HEK293 (cell line): ENCODE data around the gene ZNF79.

Experiments
- CTCF ChIA-PET: fragments of 350-600 bp; formaldehyde crosslinking; extraction: SDS; loops from one replicate; lab custom pipeline; 2021; ENCODE audit warnings: antibody characterized with exemption; lab: Yijun Ruan, JAX
- POLR2A ChIA-PET: fragments of 300-600 bp; formaldehyde crosslinking; extraction: SDS; loops from one replicate; lab custom pipeline; 2020; ENCODE audit warnings: antibody characterized with exemption, inconsistent platforms; lab: Yijun Ruan, JAX
- H3K27ac ChIP-seq: fragments of 200-500 bp; sonication (Bioruptor generic); 2 replicates; pipeline ENCODE4 v1.5.1; 2014; ENCODE audit warnings: low read depth, low read length, control low read depth, inconsistent platforms; ENCODE audit errors: extremely low read depth
- H3K36me3 ChIP-seq, 2 experiments: fragments of 200-500 bp in 1 of 2; sonication (Bioruptor generic) in 1 of 2; 1 replicate in 1 of 2; 2 replicates in 1 of 2; pipeline ENCODE4 v1.5.1; 2014 to 2017; ENCODE audit warnings: inconsistent platforms in 2 of 2, low read length in 2 of 2; ENCODE audit not compliant: control insufficient read depth in 2 of 2, insufficient read depth in 1 of 2
- H3K4me1 ChIP-seq: fragments of 200-500 bp; sonication (Bioruptor generic); 2 replicates; pipeline ENCODE4 v1.5.1; 2014; ENCODE audit warnings: mild to moderate bottlenecking, low read length, inconsistent platforms; ENCODE audit not compliant: control insufficient read depth, insufficient read depth
- H3K4me3 ChIP-seq: 2 replicates; pipeline ENCODE4 v1.5.1; 2011; ENCODE audit warnings: low read depth, mild to moderate bottlenecking, control low read depth, low read length, moderate library complexity
- H3K9me3 ChIP-seq: fragments of 200-500 bp; sonication (Bioruptor generic); 2 replicates; pipeline ENCODE4 v1.5.1; 2014; ENCODE audit warnings: low read depth, low read length, inconsistent platforms; ENCODE audit not compliant: control insufficient read depth, insufficient read depth
- BCL11A ChIP-seq: fragments of 450-650 bp; formaldehyde crosslinking; IDR thresholded peaks from 2 replicates; pipeline ENCODE4 v1.5.1; 2016; ENCODE audit warnings: low read depth, missing biosample characterization, missing genetic modification characterization
- GLI2 ChIP-seq: fragments of 450-650 bp; formaldehyde crosslinking; IDR thresholded peaks from 2 replicates; pipeline ENCODE4; 2017; ENCODE audit warnings: missing biosample characterization, missing genetic modification characterization, low read depth, borderline replicate concordance
- GLIS1 ChIP-seq: fragments of 450-650 bp; formaldehyde crosslinking; IDR thresholded peaks from 2 replicates; pipeline ENCODE4 v1.5.1; 2016; ENCODE audit warnings: missing biosample characterization, missing genetic modification characterization
- KLF10 ChIP-seq: fragments of 450-650 bp; IDR thresholded peaks from 2 replicates; pipeline ENCODE4 v1.5.1; 2018; ENCODE audit warnings: missing biosample characterization, mild to moderate bottlenecking, missing genetic modification characterization
- KLF16 ChIP-seq: fragments of 450-650 bp; formaldehyde crosslinking; IDR thresholded peaks from 2 replicates; pipeline ENCODE4 v1.5.1; 2017; ENCODE audit warnings: missing biosample characterization, missing genetic modification characterization
- KLF9 ChIP-seq: fragments of 450-650 bp; formaldehyde crosslinking; IDR thresholded peaks from 2 replicates; pipeline ENCODE4 v1.5.1; 2016; ENCODE audit warnings: missing biosample characterization, missing genetic modification characterization, low read depth
- MZF1 ChIP-seq: fragments of 450-650 bp; formaldehyde crosslinking; IDR thresholded peaks from 2 replicates; pipeline ENCODE4 v1.5.1; 2017; ENCODE audit warnings: missing biosample characterization, missing genetic modification characterization, borderline replicate concordance
- SP7 ChIP-seq: fragments of 450-650 bp; formaldehyde crosslinking; IDR thresholded peaks from 2 replicates; pipeline ENCODE4 v1.5.1; 2016; ENCODE audit warnings: missing biosample characterization, missing genetic modification characterization
- YY2 ChIP-seq: fragments of 450-650 bp; formaldehyde crosslinking; IDR thresholded peaks from 2 replicates; pipeline ENCODE4 v1.5.1; 2016; ENCODE audit warnings: missing biosample characterization, missing genetic modification characterization
- ZBTB20 ChIP-seq: fragments of 450-650 bp; formaldehyde crosslinking; IDR thresholded peaks from 2 replicates; pipeline ENCODE4 v1.5.1; 2016; ENCODE audit warnings: missing biosample characterization, missing genetic modification characterization
- ZIC2 ChIP-seq: fragments of 450-650 bp; formaldehyde crosslinking; IDR thresholded peaks from 2 replicates; pipeline ENCODE4 v1.5.1; 2016; ENCODE audit warnings: missing biosample characterization, missing genetic modification characterization
- ZNF311 ChIP-seq: fragments of 450-650 bp; formaldehyde crosslinking; IDR thresholded peaks from 2 replicates; pipeline ENCODE4 v1.5.1; 2017; ENCODE audit warnings: missing biosample characterization, missing genetic modification characterization, borderline replicate concordance
- ZNF324 ChIP-seq: fragments of 450-650 bp; formaldehyde crosslinking; IDR thresholded peaks from 2 replicates; pipeline ENCODE4 v1.5.1; 2016; ENCODE audit warnings: missing biosample characterization, missing genetic modification characterization
- ZNF530 ChIP-seq: fragments of 450-650 bp; formaldehyde crosslinking; IDR thresholded peaks from 2 replicates; pipeline ENCODE4 v1.5.1; 2016; ENCODE audit warnings: low read depth, missing biosample characterization, missing genetic modification characterization
- ZNF600 ChIP-seq: fragments of 450-650 bp; formaldehyde crosslinking; IDR thresholded peaks from 2 replicates; pipeline ENCODE4 v1.5.1; 2016; ENCODE audit warnings: missing biosample characterization, missing genetic modification characterization
- TF ChIP-seq, protein P1 (sequence below): fragments of 450-650 bp; formaldehyde crosslinking; IDR thresholded peaks from 2 replicates; pipeline ENCODE4 v1.5.1; 2016; ENCODE audit warnings: missing biosample characterization, missing genetic modification characterization
- TF ChIP-seq, protein P2 (sequence below): fragments of 450-650 bp; formaldehyde crosslinking; IDR thresholded peaks from 2 replicates; pipeline ENCODE4 v1.5.1; 2017; ENCODE audit warnings: missing biosample characterization, missing genetic modification characterization
- TF ChIP-seq, protein P3 (sequence below): fragments of 450-650 bp; formaldehyde crosslinking; IDR thresholded peaks from 2 replicates; pipeline ENCODE4 v1.5.1; 2016; ENCODE audit warnings: missing biosample characterization, missing genetic modification characterization
- TF ChIP-seq, protein P4 (sequence below): fragments of 450-650 bp; formaldehyde crosslinking; IDR thresholded peaks from 2 replicates; pipeline ENCODE4 v1.5.0; 2017; ENCODE audit warnings: missing biosample characterization, missing genetic modification characterization, borderline replicate concordance
- TF ChIP-seq, protein P5 (sequence below): fragments of 450-650 bp; formaldehyde crosslinking; optimal IDR thresholded peaks from 2 replicates; pipeline ENCODE3; 2016; ENCODE audit warnings: missing biosample characterization, mild to moderate bottlenecking, missing genetic modification characterization

The ZNF79 gene

DNA sequence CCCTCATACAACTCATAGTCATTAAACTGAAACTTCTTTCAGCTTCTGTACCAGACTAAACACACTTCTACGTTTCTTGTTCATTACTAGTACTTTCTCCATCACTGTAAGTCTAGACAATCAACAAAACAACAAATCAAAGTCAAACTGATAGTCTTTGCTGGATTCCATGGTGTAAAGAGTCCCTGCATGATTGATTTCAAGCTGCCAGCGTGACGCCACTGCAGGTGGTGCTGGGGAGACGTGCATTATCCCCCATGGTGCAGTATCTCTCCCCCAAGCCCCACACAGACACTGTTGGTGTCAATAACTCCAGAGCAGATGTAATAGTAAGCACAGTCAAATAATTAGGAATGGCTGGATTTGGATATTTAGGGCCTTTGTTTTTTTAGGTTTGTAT is 37.9 kb upstream of the ZNF79 start:
- CTCF ChIA-PET = interaction anchor here (0.6 kb wide), 1 partner anchor 745 kb away, joined by 3 read pairs; no protein-coding TSS in a partner anchor

DNA sequence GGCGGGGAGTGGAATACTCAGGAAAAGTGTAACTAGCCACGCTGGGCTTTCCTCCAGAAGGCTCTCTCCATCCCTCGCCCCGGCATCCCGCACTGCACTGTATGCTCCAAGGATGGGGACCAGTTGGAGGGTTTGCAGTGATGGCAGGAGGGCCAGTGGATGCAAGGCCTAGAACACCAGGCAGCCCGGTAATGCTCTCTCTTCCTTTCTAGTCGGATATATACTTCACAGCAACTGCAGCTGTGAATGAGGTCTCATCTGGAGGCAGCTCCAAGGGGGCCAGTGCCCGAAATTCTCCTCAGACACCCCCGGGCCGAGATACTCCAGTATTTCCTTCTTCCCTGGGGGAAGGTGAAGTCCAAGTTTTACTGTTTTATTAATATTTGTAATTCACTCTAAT is 37.2 kb upstream of the ZNF79 start:
- no peak overlapping the region for H3K4me3 ChIP-seq
- no peak overlapping the region for H3K27ac ChIP-seq
- CTCF ChIA-PET = no interaction called here
- no peaks in the 10 kb centered on the region for H3K9me3 ChIP-seq
- no peak for TF ChIP-seq MZF1 (tag by site-specific recombination)
- no peak for TF ChIP-seq SP7 (tag by site-specific recombination)
- TF ChIP-seq, protein P1, sequence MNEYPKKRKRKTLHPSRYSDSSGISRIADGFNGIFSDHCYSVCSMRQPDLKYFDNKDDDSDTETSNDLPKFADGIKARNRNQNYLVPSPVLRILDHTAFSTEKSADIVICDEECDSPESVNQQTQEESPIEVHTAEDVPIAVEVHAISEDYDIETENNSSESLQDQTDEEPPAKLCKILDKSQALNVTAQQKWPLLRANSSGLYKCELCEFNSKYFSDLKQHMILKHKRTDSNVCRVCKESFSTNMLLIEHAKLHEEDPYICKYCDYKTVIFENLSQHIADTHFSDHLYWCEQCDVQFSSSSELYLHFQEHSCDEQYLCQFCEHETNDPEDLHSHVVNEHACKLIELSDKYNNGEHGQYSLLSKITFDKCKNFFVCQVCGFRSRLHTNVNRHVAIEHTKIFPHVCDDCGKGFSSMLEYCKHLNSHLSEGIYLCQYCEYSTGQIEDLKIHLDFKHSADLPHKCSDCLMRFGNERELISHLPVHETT (tag by site-specific recombination) = no peak
- no peak for TF ChIP-seq GLIS1
- no peak for TF ChIP-seq ZNF600 (tag by site-specific recombination)
- no peak for TF ChIP-seq YY2 (tag by site-specific recombination)
- H3K4me1 ChIP-seq = peaks cover 12% of the 10 kb centered on the region
- POLR2A ChIA-PET = interaction anchor here (0.7 to 1.9 kb wide), 3 partner anchors 9 to 152 kb away, joined by 4 to 50 read pairs (median 4); partner anchors contain the start of gene SLC2A8
- H3K36me3 ChIP-seq = no peaks in the 10 kb centered on the region

More for the DNA sequence above, 37.9 kb upstream of the ZNF79 start:
- H3K36me3 ChIP-seq = no peaks in the 10 kb centered on the region
- POLR2A ChIA-PET = no interaction called here
- H3K4me1 ChIP-seq = peaks cover 12% of the 10 kb centered on the region
- no peak overlapping the region for H3K27ac ChIP-seq
- H3K4me3 ChIP-seq = no peak overlapping the region
- H3K9me3 ChIP-seq = no peaks in the 10 kb centered on the region
- no peak for TF ChIP-seq ZNF324 (tag by site-specific recombination)
- no peak for TF ChIP-seq BCL11A (tag by site-specific recombination)
- TF ChIP-seq ZIC2 (tag by site-specific recombination) = peak; percentile 55
- TF ChIP-seq ZNF311 (tag by site-specific recombination) = no peak
- no peak for TF ChIP-seq ZBTB20 (tag by site-specific recombination)

DNA sequence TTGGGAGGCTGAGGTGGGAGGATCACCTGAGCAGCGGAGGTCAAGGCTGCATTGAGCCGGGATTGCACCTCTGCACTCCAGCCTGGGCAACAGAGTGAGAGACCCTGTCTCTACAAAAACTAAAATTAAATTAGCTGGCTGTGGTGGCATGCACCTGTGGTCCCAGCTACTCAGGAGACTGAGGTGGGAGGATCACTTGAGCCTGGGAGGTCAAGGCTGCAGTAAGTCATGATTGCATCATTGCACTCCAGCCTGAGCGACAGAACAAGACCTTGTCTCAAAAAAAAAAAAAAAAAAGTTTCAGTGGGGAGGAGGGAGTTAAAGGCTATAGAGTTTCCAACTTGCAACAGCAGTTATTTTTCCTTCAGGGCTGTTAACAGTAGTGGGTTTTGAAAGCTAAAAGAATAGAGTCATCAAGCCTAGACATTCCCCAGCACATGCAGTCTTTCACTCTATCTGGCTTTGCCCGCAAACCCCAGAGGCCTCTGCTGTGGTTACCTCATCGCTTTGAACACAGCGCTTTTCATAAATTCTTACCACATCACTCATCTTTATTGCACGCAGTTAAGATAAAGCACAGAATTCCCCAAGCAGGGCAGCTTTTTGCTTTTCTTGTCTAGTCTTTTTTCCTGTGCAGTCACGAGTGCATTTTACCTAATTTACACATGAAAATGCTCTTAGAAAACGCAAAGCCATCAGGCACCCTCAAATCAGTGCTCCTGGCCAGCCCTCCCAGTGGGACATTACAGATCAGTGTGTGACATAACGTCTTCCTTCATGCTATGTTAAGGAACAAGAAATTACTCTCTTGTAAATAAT is 35.9 kb upstream of the ZNF79 start:
- Histone ChIP-seq H3K4me1 (peaks cover 12% of the 10 kb centered on the region), H3K9me3 (no peaks in the 10 kb centered on the region), H3K36me3 (no peaks in the 10 kb centered on the region), H3K27ac (peak overlapping the region; percentile 53), H3K4me3 (no peak overlapping the region)
- CTCF ChIA-PET = interaction anchor here (0.6 to 1.2 kb wide), 5 partner anchors 8 to 173 kb away, joined by 3 to 8 read pairs (median 4); partner anchors contain the start of gene SLC2A8
- POLR2A ChIA-PET = interaction anchor here (0.7 to 1.9 kb wide), 11 partner anchors 9 to 223 kb away, joined by 3 to 50 read pairs (median 4); partner anchors contain the start of genes LRSAM1, RPL12, SLC2A8 and STXBP1
- TF ChIP-seq KLF16 (tag by site-specific recombination) (no peak; the same call in 1 of the 2 replicates), KLF10 (tag by site-specific recombination) (peak; percentile 92), KLF9 (peak; percentile 11; the same call in 1 of the 2 replicates), ZNF530 (tag by site-specific recombination) (no peak), ZNF324 (tag by site-specific recombination) (peak; percentile 89), ZBTB20 (tag by site-specific recombination) (no peak), GLI2 (tag by site-specific recombination) (peak; percentile 98)
- TF ChIP-seq, protein P2, sequence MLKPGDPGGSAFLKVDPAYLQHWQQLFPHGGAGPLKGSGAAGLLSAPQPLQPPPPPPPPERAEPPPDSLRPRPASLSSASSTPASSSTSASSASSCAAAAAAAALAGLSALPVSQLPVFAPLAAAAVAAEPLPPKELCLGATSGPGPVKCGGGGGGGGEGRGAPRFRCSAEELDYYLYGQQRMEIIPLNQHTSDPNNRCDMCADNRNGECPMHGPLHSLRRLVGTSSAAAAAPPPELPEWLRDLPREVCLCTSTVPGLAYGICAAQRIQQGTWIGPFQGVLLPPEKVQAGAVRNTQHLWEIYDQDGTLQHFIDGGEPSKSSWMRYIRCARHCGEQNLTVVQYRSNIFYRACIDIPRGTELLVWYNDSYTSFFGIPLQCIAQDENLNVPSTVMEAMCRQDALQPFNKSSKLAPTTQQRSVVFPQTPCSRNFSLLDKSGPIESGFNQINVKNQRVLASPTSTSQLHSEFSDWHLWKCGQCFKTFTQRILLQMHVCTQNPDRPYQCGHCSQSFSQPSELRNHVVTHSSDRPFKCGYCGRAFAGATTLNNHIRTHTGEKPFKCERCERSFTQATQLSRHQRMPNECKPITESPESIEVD = peak; percentile 100
- TF ChIP-seq, protein P3, sequence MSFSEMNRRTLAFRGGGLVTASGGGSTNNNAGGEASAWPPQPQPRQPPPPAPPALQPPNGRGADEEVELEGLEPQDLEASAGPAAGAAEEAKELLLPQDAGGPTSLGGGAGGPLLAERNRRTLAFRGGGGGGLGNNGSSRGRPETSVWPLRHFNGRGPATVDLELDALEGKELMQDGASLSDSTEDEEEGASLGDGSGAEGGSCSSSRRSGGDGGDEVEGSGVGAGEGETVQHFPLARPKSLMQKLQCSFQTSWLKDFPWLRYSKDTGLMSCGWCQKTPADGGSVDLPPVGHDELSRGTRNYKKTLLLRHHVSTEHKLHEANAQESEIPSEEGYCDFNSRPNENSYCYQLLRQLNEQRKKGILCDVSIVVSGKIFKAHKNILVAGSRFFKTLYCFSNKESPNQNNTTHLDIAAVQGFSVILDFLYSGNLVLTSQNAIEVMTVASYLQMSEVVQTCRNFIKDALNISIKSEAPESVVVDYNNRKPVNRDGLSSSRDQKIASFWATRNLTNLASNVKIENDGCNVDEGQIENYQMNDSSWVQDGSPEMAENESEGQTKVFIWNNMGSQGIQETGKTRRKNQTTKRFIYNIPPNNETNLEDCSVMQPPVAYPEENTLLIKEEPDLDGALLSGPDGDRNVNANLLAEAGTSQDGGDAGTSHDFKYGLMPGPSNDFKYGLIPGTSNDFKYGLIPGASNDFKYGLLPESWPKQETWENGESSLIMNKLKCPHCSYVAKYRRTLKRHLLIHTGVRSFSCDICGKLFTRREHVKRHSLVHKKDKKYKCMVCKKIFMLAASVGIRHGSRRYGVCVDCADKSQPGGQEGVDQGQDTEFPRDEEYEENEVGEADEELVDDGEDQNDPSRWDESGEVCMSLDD (tag by site-specific recombination) = no peak
- TF ChIP-seq, protein P4, sequence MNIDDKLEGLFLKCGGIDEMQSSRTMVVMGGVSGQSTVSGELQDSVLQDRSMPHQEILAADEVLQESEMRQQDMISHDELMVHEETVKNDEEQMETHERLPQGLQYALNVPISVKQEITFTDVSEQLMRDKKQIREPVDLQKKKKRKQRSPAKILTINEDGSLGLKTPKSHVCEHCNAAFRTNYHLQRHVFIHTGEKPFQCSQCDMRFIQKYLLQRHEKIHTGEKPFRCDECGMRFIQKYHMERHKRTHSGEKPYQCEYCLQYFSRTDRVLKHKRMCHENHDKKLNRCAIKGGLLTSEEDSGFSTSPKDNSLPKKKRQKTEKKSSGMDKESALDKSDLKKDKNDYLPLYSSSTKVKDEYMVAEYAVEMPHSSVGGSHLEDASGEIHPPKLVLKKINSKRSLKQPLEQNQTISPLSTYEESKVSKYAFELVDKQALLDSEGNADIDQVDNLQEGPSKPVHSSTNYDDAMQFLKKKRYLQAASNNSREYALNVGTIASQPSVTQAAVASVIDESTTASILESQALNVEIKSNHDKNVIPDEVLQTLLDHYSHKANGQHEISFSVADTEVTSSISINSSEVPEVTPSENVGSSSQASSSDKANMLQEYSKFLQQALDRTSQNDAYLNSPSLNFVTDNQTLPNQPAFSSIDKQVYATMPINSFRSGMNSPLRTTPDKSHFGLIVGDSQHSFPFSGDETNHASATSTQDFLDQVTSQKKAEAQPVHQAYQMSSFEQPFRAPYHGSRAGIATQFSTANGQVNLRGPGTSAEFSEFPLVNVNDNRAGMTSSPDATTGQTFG (tag by site-specific recombination) = no peak
- TF ChIP-seq, protein P5, sequence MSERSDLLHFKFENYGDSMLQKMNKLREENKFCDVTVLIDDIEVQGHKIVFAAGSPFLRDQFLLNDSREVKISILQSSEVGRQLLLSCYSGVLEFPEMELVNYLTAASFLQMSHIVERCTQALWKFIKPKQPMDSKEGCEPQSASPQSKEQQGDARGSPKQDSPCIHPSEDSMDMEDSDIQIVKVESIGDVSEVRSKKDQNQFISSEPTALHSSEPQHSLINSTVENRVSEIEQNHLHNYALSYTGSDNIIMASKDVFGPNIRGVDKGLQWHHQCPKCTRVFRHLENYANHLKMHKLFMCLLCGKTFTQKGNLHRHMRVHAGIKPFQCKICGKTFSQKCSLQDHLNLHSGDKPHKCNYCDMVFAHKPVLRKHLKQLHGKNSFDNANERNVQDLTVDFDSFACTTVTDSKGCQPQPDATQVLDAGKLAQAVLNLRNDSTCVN (tag by site-specific recombination) = peak; percentile 22
